HG03196 (cell line): ENCODE results near the gene SHB.

Source experiments
- ATAC-seq: cut with Tn5 transposase; IDR thresholded peaks from one replicate; pipeline ENCODE4 v1.9.1; 2021; ENCODE audit not compliant: unreplicated experiment

SHB gene

DNA sequence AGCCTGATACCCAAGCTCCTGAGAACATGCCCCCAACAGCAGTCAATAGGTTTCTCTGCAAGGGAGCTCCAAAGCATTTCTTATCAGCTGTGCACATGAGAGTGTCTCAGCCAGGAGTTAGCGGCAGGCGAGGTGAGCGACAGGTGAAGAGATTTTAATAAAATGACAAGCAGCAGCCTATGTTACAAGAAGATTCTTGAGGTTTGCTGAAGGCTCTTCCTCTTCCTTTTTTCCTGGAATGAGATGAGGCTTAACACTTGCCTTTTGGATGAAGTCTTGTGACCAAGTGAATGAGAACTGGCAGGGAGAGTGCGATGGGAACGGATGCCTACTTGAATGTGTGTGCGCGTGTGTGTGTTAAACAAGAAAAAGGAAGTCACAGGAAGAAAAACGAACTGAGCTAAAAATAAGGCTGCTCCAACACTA lies 76.1 kb downstream of the SHB start:
- ATAC-seq: no peak

DNA sequence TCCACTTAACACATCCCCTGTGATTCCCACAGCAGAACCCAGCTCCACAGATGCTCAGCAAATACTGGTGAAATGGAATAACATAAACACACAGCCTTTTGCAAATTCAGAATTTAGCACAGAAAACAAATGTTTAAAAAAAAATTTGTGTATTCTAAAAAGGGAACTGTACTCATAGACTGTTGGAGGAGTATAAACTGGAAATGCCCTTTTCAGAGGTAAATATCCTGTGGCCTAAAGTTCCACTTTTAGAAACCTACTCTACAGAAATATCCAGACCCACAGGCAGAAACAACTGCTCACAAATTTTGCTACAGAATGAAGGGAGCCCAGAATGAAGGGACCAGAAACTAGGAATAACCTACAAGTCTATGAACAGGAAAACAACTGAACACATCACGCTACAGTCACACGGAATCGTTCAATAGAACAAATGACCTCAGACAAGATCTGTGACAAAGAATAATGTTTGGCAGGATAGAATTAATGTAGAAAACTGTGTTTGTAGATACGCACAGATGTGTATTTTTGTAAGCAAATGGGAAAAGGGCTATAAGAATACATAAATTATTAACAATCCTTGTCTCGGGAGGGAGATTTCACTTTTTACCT lies 78.5 kb downstream of the SHB start:
- ATAC-seq: no peak

DNA sequence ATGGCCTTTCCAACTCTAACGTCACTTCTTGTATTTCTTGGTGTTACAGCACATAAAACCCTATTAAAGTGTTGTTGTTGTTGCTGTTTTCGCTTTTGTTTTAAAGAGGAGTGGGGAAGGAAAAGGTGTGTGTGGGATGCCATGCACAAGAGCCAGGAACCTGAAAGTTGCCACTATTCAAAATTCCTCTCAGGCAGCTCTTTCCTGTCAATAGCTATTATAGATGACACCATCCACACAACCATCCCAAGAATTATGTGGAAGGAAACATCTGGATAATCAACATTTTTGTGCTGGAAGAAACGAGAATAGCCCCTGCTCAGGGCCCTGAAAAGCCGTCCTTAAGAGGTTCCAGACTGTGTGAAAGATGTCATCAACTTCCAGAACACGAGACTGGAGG lies 79.3 kb downstream of the SHB start:
- no peak for ATAC-seq

DNA sequence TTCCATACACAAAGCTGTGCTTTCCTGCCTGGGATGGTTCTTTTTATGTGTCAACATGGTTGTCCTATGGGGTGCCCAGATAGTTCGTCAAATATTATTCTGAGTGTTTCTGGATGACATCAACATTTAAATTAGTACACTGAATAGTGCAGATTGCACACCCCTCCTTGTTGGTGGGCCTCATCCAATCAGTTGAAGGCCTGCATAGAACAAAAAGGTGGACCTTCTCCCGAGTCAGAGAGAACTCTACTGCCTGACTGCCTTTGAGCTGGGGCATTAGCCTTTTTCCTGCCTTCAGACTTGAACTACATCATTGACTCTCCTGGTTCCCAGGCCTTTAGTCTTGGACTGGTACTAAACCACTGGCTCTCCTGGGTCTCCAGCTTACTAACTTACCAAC lies 80.4 kb downstream of the SHB start:
- no peak for ATAC-seq

DNA sequence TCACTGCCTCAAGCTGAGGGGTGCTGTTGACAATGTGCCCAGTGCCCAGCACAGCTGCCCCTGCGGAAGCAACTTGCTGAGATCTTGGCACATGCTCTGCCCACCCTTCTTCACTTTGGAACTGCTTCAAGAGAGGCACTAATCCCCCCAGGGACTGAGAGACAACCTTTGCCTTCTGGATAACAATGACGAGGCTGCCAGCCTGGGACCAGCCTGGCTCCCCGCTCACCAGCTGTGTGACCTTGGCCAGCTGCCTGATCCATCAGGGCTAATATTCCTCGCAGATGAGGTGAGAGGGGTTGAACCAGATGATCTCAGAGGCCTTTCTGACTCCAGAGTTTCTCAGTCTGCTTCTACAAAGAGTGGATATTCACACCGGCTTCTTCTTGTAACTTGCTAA lies 81.0 kb downstream of the SHB start:
- no peak for ATAC-seq

DNA sequence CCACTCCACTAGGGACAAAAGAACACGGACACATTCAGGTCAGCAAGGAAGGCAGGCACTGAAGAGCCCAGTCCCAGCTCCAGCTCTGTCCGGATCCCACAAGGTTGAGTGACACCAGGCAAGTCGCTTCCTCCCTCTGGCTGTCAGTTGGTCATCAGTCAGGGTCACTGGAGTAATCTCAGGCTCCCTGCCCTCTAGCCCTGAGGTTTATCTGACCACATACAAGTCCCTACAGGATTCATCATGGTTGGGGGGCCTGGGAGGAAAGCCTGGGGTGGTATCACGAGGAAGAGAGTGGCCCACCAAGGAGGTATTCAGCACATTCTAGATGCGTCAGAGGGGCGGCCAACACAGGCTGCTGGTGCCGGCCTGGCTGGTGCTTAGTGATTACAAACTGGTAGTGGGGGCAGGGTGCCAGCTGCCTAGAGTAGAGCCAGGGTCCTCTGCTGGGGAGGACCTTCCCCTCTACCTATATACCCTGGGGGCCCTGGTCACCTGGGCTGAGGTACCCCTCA lies 81.5 kb downstream of the SHB start:
- ATAC-seq: no peak

DNA sequence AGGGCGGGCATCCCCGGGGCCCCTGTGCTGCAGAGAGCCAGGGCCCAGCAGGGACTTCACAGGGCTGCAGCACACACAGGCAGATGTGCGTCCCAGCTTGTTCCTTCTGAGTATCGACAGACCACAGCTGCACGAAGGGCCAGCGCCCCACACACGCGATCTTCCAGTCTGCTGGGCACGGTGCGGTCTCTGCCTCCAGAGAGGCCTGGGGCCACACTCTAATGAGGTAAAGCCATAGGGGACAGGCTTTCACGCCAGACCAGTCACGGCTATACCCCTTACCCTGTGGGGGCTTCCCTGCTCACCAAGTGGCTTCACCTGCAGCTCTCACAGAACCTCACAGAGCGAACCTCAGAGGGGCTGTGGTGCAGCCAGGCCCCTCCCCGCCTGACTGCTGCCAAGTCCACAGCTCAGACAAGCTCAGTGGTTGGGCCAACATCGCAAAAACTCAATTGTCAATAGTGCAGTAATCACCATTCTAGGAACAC lies 82.2 kb downstream of the SHB start:
- no peak for ATAC-seq

DNA sequence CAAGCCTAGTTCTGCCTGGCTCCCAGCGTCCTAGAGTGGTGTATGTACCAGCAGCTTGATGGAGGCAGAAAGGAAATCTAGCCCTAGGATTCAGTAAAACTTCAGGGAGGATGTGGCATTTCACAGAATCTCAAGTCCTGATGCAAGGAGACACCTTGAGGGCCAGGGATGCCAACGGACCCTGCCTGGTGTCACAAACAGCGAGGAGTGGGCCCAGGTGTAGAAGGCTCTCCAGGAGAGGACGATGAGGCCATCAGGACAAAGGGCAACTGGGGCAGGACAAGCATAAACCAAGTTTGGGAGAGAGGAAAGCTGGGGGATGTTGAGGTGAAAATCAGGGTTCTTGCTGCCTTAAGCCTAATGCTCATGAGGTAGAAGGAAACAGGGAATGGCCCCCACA lies 83.0 kb downstream of the SHB start:
- ATAC-seq: no peak

DNA sequence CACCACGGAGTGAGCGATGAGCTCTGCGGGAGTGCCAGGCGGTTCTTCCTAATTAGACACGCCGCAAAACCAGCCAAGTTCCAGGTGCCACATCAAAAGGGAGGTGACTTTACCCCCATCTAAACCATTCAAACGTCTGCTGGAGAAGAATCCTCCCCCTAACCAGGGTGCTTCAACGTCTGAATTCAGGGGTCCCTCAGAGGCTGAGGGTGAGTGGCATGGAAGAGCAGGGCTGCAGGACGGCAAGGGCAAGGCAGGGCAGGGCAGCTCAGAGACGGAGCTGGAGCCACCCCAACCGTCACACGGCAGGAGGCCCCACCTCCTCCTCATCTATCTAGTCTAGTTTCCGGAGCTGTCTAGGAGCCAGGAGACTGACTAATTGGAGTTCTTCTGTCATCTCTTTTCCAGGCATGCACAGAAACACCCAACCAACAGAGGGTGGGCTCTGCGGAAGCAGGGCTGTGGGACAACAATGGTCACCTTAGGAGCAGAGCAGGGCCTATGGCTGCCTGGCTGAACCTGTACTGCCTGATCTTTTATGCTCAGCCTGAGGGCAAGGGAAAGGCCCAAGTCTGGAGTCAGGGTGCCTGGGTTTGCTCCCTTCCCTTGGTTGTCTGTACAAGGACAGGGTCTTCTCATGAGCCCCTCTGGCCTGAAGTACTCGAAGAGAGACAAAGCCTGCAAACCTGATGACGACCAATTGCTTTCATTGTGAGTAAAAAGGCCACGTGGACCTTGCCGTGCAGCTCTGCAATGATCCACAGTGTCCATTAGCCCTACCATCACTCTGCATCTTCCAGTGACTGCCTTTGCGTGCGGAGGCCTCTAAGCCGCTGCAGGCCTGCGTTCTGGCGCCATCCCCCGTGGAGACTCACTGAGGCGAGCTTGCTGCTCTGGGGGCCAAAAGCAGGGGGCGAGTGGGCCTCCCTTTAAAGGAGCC lies 84.1 kb downstream of the SHB start:
- ATAC-seq: no peak

DNA sequence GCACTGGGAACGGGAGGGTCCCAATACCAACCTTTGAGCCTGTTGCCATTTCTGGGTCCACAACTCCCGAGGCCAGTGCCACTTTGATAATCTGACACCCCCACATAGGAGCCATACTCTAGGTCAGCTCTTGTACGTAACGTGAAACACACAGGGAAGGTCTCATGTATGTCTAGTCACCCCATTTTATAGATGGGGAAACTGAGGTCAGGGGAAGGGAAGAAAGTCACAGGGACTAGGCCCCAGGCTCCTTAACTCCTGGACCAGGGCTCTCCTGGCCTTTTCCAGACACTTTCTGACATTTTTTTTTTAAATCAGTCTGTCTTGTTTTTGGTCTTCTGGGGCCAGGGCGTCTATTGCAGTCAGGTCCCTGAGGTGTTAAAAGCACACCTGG lies 84.8 kb downstream of the SHB start:
- ATAC-seq: no peak

DNA sequence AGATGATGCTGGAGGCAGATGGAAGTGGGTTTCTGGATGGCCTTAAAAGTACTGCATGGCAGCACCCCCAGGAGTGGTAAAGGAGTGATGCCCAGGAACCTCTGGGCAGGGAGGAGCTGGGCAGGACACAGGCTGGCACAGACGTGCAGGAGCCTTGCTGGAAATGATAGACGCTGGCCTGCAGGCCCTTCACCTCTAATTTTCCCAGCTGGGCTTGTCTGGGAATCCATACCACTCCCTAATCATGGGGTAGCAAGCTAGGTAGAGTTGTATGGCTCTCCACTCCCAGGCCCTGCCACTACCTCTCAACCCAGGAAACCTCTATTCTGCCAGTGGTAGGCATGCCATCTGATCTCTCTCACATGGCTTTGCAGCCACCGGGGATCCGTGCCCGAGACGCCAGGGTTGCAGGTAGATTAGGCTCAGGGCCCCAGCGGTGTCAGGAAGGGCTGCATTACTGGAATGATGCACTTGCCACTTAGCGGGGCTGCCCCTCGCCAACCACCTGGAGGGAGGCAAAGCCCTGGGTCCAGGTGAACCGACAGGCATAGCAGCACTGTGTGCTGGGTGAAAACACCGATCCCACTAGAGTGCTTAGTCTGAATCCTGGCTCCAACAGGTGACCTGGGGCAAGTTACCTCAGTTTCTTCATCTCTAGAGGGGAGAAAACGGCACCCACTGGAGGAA lies 85.5 kb downstream of the SHB start:
- ATAC-seq: no peak

DNA sequence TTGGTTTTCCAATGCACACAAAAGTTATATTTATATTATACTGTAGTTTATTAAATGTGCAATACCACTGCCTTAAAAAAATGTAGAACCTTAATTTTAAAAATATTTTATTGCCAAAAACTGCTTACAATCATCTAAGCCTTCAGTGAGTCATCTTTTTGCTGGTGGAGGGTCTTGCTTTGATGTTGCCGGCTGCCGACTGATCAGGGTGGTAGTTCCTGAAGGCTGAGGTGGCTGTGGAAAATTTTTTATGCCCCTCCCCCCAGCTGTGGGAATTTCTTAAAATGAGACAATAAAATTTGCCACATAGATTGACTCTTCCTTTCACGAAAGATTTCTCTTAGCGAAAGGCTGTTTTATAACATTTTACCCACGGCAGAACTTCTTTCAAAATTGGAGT lies 89.2 kb downstream of the SHB start:
- no peak for ATAC-seq

DNA sequence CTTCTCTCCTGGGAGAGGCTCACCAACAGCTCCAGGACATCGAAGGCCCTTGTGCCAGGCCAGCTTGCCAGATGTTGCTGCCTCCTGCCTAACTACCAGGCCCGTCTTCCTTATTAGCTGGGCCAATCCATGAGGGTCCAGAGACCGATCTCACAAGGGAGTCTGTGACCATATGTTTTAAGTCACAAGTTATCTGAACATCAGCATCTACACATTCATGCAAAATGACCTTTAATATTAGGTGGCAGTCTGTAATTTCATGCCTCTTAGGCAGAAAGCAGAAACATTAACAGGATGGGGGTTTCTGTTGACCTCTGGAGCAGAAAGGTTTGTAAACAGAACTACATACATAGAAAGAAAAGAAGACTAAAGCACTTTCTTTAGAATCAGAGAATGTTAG lies 90.0 kb downstream of the SHB start:
- ATAC-seq: no peak

DNA sequence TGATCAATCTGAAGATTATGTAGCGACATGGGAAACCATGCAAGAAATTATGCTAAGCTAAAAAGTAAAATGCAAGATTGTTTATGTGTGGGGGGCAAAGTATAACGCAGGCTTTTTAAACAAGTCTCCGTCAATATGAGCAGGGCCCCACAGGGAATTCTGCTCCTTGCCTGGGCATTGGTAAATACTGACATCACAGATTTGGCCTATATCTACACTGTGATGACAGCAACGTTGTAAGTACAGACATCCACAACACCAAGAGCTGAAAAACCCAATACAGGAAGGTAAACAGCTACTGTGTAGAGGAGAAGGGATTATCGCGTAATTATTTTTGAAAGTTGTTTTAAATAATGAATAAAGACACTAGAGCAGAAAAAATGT lies 90.6 kb downstream of the SHB start:
- no peak for ATAC-seq

DNA sequence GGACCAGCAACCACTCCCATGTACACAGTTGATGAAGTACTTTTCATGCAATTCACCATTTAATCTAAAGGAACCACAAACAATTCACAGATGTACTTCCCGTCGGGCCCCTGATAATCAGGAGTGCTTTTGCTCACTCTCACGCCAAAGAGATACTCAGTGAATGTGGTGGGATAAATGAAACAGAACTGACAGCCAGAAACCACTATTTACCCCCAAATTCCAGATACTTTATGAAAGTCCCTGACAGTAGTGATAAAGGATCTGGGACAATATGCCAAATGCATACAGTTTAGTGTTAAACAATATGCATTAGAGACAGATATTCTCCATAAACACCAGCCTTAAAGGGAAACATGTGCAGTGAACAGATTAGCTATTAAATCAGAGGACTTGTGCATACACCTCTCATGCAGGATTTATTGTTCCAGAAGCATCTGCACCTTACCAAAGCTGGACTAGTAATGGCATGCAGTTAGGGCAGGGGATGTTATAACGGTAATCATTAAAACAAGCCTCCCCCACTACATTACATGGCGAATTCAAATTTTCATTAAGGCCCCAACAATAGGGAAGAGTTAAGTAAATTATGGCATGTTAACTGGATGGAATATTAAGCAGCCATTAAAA lies 91.1 kb downstream of the SHB start:
- ATAC-seq: no peak

DNA sequence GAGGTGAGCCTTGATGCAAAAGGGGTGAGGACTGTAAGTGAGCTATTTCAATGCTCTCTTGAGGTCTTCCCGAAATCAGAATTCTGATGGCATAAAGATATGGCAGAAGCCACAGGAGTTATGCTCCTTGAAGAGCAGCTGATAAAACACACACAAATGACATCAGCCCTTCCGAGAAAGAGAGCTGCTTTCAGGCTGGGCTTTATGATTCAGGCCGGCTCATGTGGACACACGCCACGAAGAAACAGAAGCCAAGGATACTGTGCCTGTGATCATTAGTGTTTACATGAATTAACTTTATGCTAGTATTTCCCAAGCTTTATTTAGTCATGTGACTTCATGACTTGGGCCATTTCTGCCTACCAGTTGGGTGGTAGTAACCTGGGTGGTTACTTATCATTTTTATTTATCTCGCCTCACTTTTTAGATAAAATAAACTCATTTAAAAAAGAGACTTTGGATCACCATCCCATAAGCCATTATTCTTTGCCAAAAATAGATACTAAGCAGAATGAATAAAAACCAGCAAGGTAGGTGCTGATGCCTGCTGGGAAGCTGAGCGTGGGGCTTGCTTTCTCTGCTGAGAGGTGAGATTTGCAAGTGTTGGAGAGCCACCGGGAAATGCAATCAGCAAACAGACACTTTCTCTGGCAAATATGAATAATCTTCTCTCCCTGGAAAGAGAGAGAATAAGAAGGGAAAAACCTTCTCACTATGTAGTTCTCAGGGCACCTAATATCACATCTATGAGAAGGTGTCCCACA lies 92.1 kb downstream of the SHB start:
- no peak for ATAC-seq

DNA sequence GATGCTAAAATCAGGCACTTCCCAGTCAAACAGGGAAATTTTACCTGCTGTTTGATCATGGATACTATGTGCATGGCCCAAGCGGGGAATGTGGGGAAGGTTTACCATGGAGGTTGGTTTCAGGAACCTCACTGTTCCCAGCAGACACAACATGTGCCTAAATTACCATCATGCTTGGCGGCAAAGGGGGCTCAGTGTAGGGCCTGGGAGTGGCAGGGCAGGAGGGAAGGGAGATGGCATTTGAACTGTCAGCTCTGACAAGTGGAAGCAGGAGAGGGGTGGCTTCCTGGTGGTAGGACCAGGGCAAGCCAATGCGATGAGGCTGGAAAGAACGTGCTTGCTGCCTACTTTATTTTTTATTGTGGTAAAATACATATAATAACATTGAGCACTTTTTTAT lies 93.4 kb downstream of the SHB start:
- no peak for ATAC-seq

DNA sequence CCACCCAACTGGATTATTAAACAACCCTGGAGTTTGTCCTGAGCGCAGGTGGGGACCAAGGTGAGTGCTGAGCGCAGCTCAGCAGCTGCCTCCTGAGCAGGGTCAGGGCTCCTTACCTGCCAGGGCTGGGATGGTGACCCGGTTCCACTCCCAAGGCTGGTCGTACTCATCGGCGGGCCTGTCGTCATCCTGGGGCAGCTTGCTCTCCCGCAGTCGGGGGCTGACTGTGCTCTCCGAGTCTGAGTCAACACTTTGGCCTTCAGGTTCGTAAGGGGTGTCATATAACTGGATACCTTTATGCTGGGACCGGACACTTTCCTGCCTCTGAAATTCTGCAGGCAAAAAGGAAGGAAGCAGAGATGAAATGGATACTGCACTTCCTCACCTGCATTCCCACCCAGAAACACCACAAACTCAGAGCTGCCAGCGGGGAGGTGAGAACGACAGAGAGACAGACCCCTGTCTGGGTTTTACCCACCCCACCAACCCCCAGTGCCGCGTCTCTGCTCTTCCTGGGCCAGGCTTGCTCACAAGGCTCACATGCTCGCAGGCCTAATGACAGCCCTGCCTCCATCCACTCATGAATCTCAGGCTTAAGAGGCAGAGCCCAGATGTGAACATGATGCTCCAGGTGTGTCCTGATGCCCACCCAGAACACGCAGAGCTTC lies 94.4 kb downstream of the SHB start:
- no peak for ATAC-seq

DNA sequence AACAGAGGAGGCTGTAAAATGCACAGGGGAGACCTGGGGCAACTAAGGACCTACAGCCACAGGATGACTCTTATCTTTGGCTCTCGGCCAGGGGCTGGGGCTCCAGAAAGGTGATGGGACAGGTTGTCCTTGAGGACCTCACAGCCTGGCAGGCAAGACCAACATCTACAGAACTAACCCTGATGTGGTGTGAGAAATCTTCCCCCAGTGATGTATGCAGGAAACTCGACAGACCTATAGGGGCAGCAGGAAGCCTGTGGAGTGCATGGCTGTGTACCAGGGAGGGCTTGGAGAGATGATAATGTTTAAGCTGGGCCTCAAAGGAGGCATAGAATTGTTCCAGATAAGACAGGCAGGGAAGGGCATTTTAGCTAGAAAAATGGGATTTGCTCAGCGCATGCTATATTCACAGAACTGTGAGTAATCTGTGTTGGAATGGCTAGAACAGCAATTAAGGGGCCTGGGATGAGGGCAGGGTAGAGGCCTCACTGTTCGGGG lies 96.6 kb downstream of the SHB start:
- ATAC-seq: no peak

DNA sequence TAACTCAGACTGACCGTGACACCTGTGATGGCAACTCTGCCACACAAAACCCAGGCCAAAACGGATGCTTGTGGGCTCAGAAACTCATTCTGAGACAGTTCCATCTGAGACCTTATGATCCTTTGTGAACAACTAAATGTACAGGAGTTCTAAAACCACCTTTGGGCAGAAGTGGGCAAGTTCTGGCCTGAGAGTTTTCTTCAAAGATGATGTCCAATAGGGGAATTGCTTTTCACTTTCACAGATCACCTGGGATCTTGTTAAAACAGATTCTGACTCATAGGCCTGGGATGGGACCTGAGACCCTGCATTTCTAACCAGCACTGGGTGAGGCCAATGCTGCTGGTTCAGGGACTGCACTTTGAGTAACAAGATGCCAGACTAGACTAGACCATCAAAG lies 97.3 kb downstream of the SHB start:
- ATAC-seq: no peak
